GM10248 (cell line): Measurements from ENCODE around the gene SLC10A7.

ENCODE experiments used
- CTCF ChIA-PET: fragments of 300-600 bp; sonication (Branson Sonifier 250); formaldehyde crosslinking; extraction: SDS; loops from one replicate; lab custom pipeline; 2021; ENCODE audit warnings: antibody characterized with exemption; lab: Yijun Ruan, JAX
- POLR2A ChIA-PET: fragments of 350-650 bp; sonication (Branson Sonifier 250); formaldehyde crosslinking; extraction: SDS; loops from one replicate; lab custom pipeline; 2020; ENCODE audit warnings: antibody characterized with exemption; lab: Yijun Ruan, JAX
- DNase-seq: peaks from one replicate; pipeline ENCODE4 v3.0.0; 2012; ENCODE audit errors: extremely low spot score
- TF ChIP-seq, protein P1 (sequence below): IDR thresholded peaks from 2 replicates; pipeline ENCODE4 v1.5.1; 2012; ENCODE audit warnings: mild to moderate bottlenecking, low read depth; ENCODE audit errors: extremely low read depth, missing control alignments, control extremely low read depth

Gene SLC10A7

DNA sequence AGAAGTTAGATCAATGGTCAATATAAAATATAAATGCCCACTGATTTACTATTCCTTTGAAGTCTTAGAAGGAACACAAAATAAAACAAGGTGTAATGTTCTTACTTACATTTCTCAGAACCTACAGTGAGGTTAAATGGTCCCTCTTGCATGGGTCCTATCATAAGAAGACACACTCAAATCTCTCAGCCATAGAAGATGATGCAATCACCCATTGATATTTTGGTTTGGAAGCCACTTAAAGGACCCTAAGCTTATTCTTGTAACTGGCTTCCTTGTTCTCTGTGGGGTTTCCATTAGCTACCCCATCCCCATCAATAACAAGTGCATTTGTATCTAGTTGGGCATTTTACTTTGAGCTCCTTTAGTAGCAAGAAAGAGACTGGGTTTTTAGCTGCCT, 292.3 kb downstream of the SLC10A7 start:
- ChIA-PET POLR2A (no interaction called here), CTCF (interaction anchor here (0.8 to 1.6 kb wide), 3 partner anchors 11 to 58 kb away, joined by 3 read pairs; no protein-coding TSS in a partner anchor)
- no peak for DNase-seq
- TF ChIP-seq, protein P1, sequence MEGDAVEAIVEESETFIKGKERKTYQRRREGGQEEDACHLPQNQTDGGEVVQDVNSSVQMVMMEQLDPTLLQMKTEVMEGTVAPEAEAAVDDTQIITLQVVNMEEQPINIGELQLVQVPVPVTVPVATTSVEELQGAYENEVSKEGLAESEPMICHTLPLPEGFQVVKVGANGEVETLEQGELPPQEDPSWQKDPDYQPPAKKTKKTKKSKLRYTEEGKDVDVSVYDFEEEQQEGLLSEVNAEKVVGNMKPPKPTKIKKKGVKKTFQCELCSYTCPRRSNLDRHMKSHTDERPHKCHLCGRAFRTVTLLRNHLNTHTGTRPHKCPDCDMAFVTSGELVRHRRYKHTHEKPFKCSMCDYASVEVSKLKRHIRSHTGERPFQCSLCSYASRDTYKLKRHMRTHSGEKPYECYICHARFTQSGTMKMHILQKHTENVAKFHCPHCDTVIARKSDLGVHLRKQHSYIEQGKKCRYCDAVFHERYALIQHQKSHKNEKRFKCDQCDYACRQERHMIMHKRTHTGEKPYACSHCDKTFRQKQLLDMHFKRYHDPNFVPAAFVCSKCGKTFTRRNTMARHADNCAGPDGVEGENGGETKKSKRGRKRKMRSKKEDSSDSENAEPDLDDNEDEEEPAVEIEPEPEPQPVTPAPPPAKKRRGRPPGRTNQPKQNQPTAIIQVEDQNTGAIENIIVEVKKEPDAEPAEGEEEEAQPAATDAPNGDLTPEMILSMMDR = no peak

DNA sequence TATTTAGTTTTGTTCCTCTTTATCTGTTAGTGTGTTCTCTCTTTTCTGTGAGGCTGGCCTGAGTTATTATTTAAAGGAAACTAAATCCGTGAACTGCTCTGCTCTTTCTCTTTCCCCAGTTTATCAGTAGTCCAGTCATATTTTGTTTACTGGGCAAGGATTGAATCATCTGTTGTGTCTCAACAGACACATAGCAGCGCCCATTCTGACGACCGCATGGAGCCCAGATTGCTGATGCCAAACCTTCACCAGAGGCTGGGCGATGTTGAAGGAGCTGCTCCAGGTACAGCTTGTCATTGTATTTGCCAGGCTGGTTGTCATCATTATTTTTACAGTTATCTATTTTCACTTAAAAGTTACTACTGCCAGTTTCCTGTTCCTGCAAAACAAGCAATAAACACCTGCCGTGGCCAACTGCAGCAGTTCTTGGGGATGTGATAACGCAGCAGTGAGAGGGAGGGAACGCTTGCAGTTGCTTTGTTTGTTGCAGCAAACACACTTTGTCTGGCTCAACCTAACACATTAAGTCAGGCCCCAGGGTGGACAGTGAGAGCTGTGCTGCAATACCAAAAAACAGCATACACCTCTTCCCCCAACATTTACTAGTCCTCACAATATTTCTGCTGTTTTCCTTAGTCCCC, 297.3 kb downstream of the SLC10A7 start:
- CTCF ChIA-PET = no interaction called here
- DNase-seq = no peak
- POLR2A ChIA-PET = interaction anchor here (0.5 kb wide), 1 partner anchor 9 kb away, joined by 5 read pairs; no protein-coding TSS in a partner anchor
- TF ChIP-seq, protein P1 = no peak

DNA sequence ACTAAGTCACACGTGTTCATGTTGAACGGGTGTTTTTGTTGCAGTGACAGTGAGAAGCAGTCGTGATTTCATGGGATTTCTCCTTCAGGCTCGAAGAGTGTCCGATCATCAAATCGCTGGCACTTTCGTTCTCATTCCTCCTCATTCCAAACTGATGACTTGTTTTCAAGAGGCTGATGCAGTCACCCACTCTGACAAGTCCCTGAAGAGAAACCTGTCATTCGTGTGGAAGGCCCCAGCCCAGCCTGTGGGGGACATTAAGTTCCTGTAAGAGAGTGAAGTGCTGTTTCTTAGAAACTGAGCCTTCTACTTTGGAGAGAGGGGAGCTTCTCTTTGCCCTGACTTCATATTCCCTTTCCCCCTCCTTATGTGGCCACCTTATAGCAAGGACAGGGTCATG, 299.4 kb downstream of the SLC10A7 start:
- TF ChIP-seq, protein P1 = no peak
- ChIA-PET POLR2A (no interaction called here), CTCF (no interaction called here)
- no peak for DNase-seq

DNA sequence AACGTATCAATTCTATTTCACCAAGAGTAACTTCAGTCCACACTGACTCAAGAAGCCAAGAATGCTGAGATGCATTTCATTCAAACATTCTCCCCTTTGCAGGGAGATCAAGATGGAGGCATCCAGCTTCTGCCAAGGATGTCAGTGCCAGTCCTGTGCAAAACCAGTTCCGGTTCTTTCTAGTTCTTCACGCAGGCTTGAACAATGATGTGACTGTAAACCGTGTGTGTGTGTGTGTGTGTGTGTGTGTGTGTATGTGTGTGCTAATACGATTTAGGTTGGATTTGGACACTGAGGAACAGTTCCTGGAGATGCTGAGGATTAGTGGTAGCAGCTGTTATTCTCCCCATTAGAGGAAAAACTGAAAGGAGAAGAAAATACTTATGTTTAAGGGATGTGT, 307.5 kb downstream of the SLC10A7 start, which contains the start of gene REELD1:
Gene REELD1, plus strand, starts transcription at position 301 of the 400 bp plus-strand sequence. CDS start 2,415 bp downstream, outside the sequence.
- TF ChIP-seq, protein P1 = no peak
- ChIA-PET POLR2A (no interaction called here), CTCF (interaction anchor here (1.6 to 1.7 kb wide), 2 partner anchors 11 to 119 kb away, joined by 4 to 5 read pairs; no protein-coding TSS in a partner anchor)
- no peak for DNase-seq

DNA sequence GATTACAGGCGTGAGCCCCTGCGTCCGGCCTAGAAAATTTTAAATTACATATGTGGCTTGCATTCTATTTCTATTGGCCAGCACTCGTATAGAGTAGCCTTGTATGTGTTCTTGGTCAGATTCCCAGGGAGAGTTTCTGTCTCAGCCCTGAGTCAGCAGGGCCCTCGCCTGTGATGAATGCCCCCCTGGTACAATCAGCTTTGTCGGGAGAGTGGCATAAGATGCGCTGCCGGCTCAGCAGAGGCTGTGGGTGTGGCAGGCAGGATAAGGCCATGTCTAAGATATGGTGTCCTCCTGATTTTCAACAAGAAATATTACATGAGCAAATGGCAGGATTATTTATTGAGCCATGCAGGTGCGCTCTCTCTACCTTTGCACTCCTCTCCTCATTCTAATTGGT, 309.0 kb downstream of the SLC10A7 start:
- ChIA-PET POLR2A (no interaction called here), CTCF (interaction anchor here (1.7 kb wide), 1 partner anchor 117 kb away, joined by 5 read pairs; no protein-coding TSS in a partner anchor)

DNA sequence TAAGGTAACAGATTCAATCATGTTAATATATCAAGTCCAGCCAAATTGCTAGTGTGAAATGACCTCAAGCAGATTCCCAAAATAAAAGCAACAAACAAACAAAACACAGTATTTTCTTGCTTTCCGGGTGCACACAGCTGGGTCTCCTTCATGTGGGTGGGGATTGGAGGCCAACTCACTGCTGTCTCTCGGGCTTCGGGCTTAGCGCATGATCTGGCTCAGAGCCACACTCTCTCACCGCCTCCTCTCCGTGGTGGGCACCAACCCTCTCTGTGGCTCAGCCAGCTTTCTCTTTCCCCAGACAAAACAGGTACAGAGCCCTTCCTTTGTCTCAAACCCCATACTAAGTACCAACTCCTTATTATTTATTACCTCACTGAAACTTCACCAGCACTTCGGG, 310.3 kb downstream of the SLC10A7 start:
- ChIA-PET POLR2A (no interaction called here), CTCF (no interaction called here)
- TF ChIP-seq, protein P1 = no peak
- DNase-seq = no peak

More for the DNA sequence above, 309.0 kb downstream of the SLC10A7 start:
- no peak for DNase-seq
- TF ChIP-seq, protein P1 = no peak
